HepG2 (cell line): ENCODE data around the gene ZNF492. TPM values are rescaled to one million over a fixed set of nuclear protein-coding genes. Genes with fewer than 3 reads are reported as not detected.

Experiments
- ATAC-seq: fragments of 200-7000 bp; cut with Tn5 transposase; 3 replicates; pipeline ENCODE4 v1.9.1; 2020; ENCODE audit warnings: mild to moderate bottlenecking, moderate library complexity
- BruUV-seq: library from RNA; stranded (reverse); fragments of 400-500 nt; replicated peaks from 2 replicates; lab custom pipeline; 2021; lab: Mats Ljungman, UMichigan
- CTCF ChIA-PET: fragments of 300-600 bp; formaldehyde crosslinking; extraction: SDS; loops from one replicate; lab custom pipeline; 2021; ENCODE audit warnings: low total read pairs, inconsistent platforms, low intra/inter-chr PET ratio; lab: Yijun Ruan, JAX
- POLR2A ChIA-PET: fragments of 350-600 bp; sonication (Branson Sonifier 250); formaldehyde crosslinking; loops from one replicate; lab custom pipeline; 2020; ENCODE audit warnings: antibody characterized with exemption, inconsistent platforms; lab: Yijun Ruan, JAX
- DNase-seq: peaks from one replicate; pipeline ENCODE4 v3.0.0-alpha.2; 2015; ENCODE audit warnings: low spot score
- FAIRE-seq: peaks from 3 replicates; lab custom pipeline; 2011; peaks lifted over from hg19 to GRCh38; lab: Jason Lieb, UNC
- H2AFZ ChIP-seq: one replicate; pipeline ENCODE4 v1.6.1; 2011; ENCODE audit warnings: low read length, inconsistent platforms
- H3K27ac ChIP-seq: fragments of 300-600 bp; 3 replicates; pipeline ENCODE4 v1.8.0; 2011; ENCODE audit warnings: mixed run types, mild to moderate bottlenecking, mixed read lengths, low read length, inconsistent platforms; ENCODE audit not compliant: insufficient read depth; ENCODE audit errors: extremely low read length
- H3K27me3 ChIP-seq, 2 experiments: fragments of 200-600 bp in 1 of 2; 2 replicates in 1 of 2; 3 replicates in 1 of 2; pipeline versions ENCODE4 v1.6.0 to v1.8.0; 2011; ENCODE audit warnings: low read length in 2 of 2, mild to moderate bottlenecking in 2 of 2, moderate library complexity in 2 of 2, inconsistent platforms in 1 of 2; ENCODE audit not compliant: insufficient read depth in 2 of 2, control insufficient read depth in 1 of 2
- H3K36me3 ChIP-seq, 2 experiments: fragments of 200-600 bp in 1 of 2; replicated peaks in 1 of 2; 2 replicates in 1 of 2; 3 replicates in 1 of 2; pipeline versions ENCODE4 v1.5.1 to v1.8.0; 2011; ENCODE audit warnings: low read length in 2 of 2, inconsistent platforms in 1 of 2; ENCODE audit not compliant: insufficient read depth in 2 of 2, control insufficient read depth in 1 of 2
- H3K4me1 ChIP-seq: 2 replicates; pipeline ENCODE4 v1.5.1; 2012; ENCODE audit warnings: low read length, inconsistent platforms; ENCODE audit not compliant: insufficient read depth
- H3K4me2 ChIP-seq: 2 replicates; pipeline ENCODE4 v1.6.0; 2011; ENCODE audit warnings: low read depth, low read length, inconsistent platforms
- H3K4me3 ChIP-seq, 3 experiments: fragments of 200-600 bp in 1 of 3; sonication (generic), shearing (Covaris generic) in 1 of 3; replicated peaks in 1 of 3; 2 replicates each; pipeline ENCODE4 v1.5.1; 2011 to 2016; ENCODE audit warnings: low read length in 3 of 3, inconsistent platforms in 2 of 3, low read depth in 2 of 3, mild to moderate bottlenecking in 2 of 3, control low read depth in 1 of 3, mixed read lengths in 1 of 3; ENCODE audit not compliant: insufficient read depth in 1 of 3
- H3K79me2 ChIP-seq: one replicate; pipeline ENCODE4 v1.6.1; 2011; ENCODE audit warnings: low read length, inconsistent platforms; ENCODE audit not compliant: insufficient read depth
- H3K9ac ChIP-seq: 2 replicates; pipeline ENCODE4 v1.6.0; 2011; ENCODE audit warnings: mild to moderate bottlenecking, low read depth, low read length, inconsistent platforms; ENCODE audit not compliant: insufficient read depth
- H3K9me3 ChIP-seq: 2 replicates; pipeline ENCODE4 v1.5.1; 2012; ENCODE audit warnings: mild to moderate bottlenecking, low read length
- H4K20me1 ChIP-seq: 2 replicates; pipeline ENCODE4 v1.6.0; 2011; ENCODE audit warnings: inconsistent platforms, mild to moderate bottlenecking, low read length, moderate library complexity; ENCODE audit not compliant: insufficient read depth
- CTCF ChIP-seq: sonication (generic); formaldehyde crosslinking; IDR thresholded peaks from 2 replicates; pipeline ENCODE4 v1.5.0; 2020; ENCODE audit warnings: mild to moderate bottlenecking, missing genetic modification reagents, moderate library complexity
- MIXL1 ChIP-seq: IDR thresholded peaks from 2 replicates; pipeline ENCODE4 v1.6.1; 2016
- MXI1 ChIP-seq: IDR thresholded peaks from 3 replicates; pipeline ENCODE4 v1.6.1; 2012; ENCODE audit warnings: low read depth, low read length, inconsistent platforms, borderline replicate concordance
- REPIN1 ChIP-seq: sonication (generic); formaldehyde crosslinking; IDR thresholded peaks from 2 replicates; pipeline ENCODE4 v1.8.0; 2022; ENCODE audit warnings: missing genetic modification reagents, low read depth, mild to moderate bottlenecking, borderline replicate concordance
- ZNF235 ChIP-seq: sonication (generic); formaldehyde crosslinking; IDR thresholded peaks from 2 replicates; pipeline ENCODE4 v1.8.1; 2023; ENCODE audit warnings: mild to moderate bottlenecking, missing genetic modification reagents, borderline replicate concordance
- ZNF710 ChIP-seq: sonication (generic); formaldehyde crosslinking; IDR thresholded peaks from 2 replicates; pipeline ENCODE4 v1.5.0; 2020; ENCODE audit warnings: mild to moderate bottlenecking, missing genetic modification reagents, borderline replicate concordance
- WGBS: methylation state at CpG from one replicate; pipeline ENCODE4 v1.1.6; 2017; ENCODE audit warnings: low lambda C conversion rate; 5-methylcytosine and 5-hydroxymethylcytosine counted together
- in situ Hi-C: cut with HindIII; loops from 2 replicates; pipeline ENCODE4 v1.10.0; 2017; ENCODE audit warnings: low pct_unique_long_range_greater_than_20kb; ENCODE audit not compliant: extremely low pct_ligation_motif_present
- intact Hi-C: fragments of 100-400 bp; cut with micrococcal nuclease; formaldehyde crosslinking; loops from one replicate; pipeline ENCODE4 v1.10.0; 2022; ENCODE audit not compliant: unreplicated experiment
- polyA plus RNA-seq, 8 experiments: library from polyadenylated mRNA; depleted of rRNA in 3 of 8; stranded (reverse) in 7 of 8; unstranded in 1 of 8; fragments of >200 nt; fragmentation: Illumina TruSeq in 4 of 8; extraction: Trizol in 4 of 8; gene quantifications; 2 replicates each; pipeline versions ENCODE4 v1.2.1 to v1.2.3, GENCODE V29; 2011 to 2016; ENCODE audit warnings: low read depth in 4 of 8, missing spikeins in 1 of 8, mixed read lengths in 1 of 8; ENCODE audit not compliant: insufficient read depth in 1 of 8
- total RNA-seq, 5 experiments: library from RNA; depleted of rRNA; stranded (reverse); fragments of >200 nt; fragmentation: Illumina TruSeq; extraction: Trizol; gene quantifications; 2 replicates each; pipeline ENCODE4 v1.2.3, GENCODE V29; 2016; ENCODE audit warnings: low read depth in 1 of 5

The ZNF492 gene
- total and polyA plus RNA-seq, 2 of the 13 experiments (the other 11 are each of a cell fraction or from before 2014, with no cell fraction given) = not detected

- Histone ChIP-seq H3K36me3 (no peaks in the 10 kb centered on the region), H4K20me1 (no peaks in the 10 kb centered on the region), H3K9ac (no peak overlapping the region), H3K79me2 (no peaks in the 10 kb centered on the region), H3K27me3 (no peaks in the 10 kb centered on the region), H2AFZ (no peak overlapping the region), H3K4me1 (no peaks in the 10 kb centered on the region), H3K4me3 (no peak overlapping the region), H3K9me3 (peaks cover 81% of the 10 kb centered on the region)
- intact Hi-C loops = no loop called here
- no peak for ATAC-seq
- no TSS peak for BruUV-seq
- ChIA-PET CTCF (no interaction called here), POLR2A (no interaction called here)
- in situ Hi-C loops = no loop called here
- DNase-seq = no peak
- no peak for TF ChIP-seq ZNF710 (CRISPR knock-in tag)
- TF ChIP-seq MXI1 = no peak
- TF ChIP-seq MIXL1 = no peak
- no peak for TF ChIP-seq ZNF235 (CRISPR knock-in tag)
- no peak for TF ChIP-seq CTCF
- no peak for TF ChIP-seq REPIN1 (CRISPR knock-in tag)
- TF ChIP-seq, all 625 proteins: peak for 0
- no peak for FAIRE-seq
- no peak overlapping the region for H3K27ac ChIP-seq
- no peak overlapping the region for H3K4me2 ChIP-seq
- WGBS = 10% methylated on average over 2 of the region's 3 CpGs
These were observed 14.2 kb upstream of the ZNF492 start for GRCh38 chr19:22619932-22620331.
